Type B pancreatic cell (in vitro differentiated cells): Measurements from ENCODE around the gene BTG3. TPM values are rescaled to one million over a fixed set of nuclear protein-coding genes. Genes with fewer than 3 reads are reported as not detected.

ENCODE experiments used
- DNase-seq: peaks from one replicate; pipeline ENCODE4 v3.0.0; 2021; ENCODE audit warnings: mixed read lengths; ENCODE audit not compliant: unreplicated experiment; ENCODE audit errors: extremely low spot score
- H3K27ac Mint-ChIP-seq: 2 replicates; pipeline ENCODE4 v1.8.0; 2021; ENCODE audit warnings: mild to moderate bottlenecking, mixed read lengths
- H3K27me3 Mint-ChIP-seq: 2 replicates; pipeline ENCODE4 v1.8.0; 2021; ENCODE audit warnings: mixed read lengths
- H3K36me3 Mint-ChIP-seq: 2 replicates; pipeline ENCODE4 v1.8.0; 2021; ENCODE audit warnings: mixed read lengths
- H3K4me1 Mint-ChIP-seq: one replicate; pipeline ENCODE4 v1.8.0; 2021; ENCODE audit warnings: mixed read lengths; ENCODE audit not compliant: unreplicated experiment
- H3K4me3 Mint-ChIP-seq: 2 replicates; pipeline ENCODE4 v1.8.0; 2021; ENCODE audit warnings: mild to moderate bottlenecking, mixed read lengths
- H3K9me3 Mint-ChIP-seq: 2 replicates; pipeline ENCODE4 v1.8.0; 2021; ENCODE audit warnings: mixed read lengths
- CTCF ChIP-seq: fragments of 200-600 bp; sonication (generic); conservative IDR thresholded peaks from 2 replicates; pipeline ENCODE4 v1.5.0; 2021; ENCODE audit warnings: antibody characterized with exemption, mild to moderate bottlenecking
- total RNA-seq: library from RNA; stranded (reverse); gene quantifications from 2 replicates; pipeline ENCODE4 v1.2.1, GENCODE V29; 2021; ENCODE audit warnings: low replicate concordance

The BTG3 gene
- total RNA-seq, 1 donor from 2014 or later, result 47.9 TPM

- no peak for TF ChIP-seq CTCF
- H3K27me3 Mint-ChIP-seq, result no peaks in the 10 kb centered on the region
- no peak overlapping the region for H3K4me3 Mint-ChIP-seq
- H3K4me1 Mint-ChIP-seq, result peaks cover 5% of the 10 kb centered on the region
- H3K36me3 Mint-ChIP-seq, result peaks cover 13% of the 10 kb centered on the region
- H3K27ac Mint-ChIP-seq, result no peak overlapping the region
- DNase-seq, result no peak
- H3K9me3 Mint-ChIP-seq, result no peaks in the 10 kb centered on the region
These were observed 35.0 kb downstream of the BTG3 start for GRCh38 chr21:17577701-17578100.

- TF ChIP-seq CTCF, result no peak
- H3K9me3 Mint-ChIP-seq, result no peaks in the 10 kb centered on the region
- no peaks in the 10 kb centered on the region for H3K4me1 Mint-ChIP-seq
- H3K27ac Mint-ChIP-seq, result no peak overlapping the region
- H3K27me3 Mint-ChIP-seq, result no peaks in the 10 kb centered on the region
- H3K36me3 Mint-ChIP-seq, result peaks cover 8% of the 10 kb centered on the region
- no peak overlapping the region for H3K4me3 Mint-ChIP-seq
- no peak for DNase-seq
These were observed 36.4 kb downstream of the BTG3 start for GRCh38 chr21:17576080-17576835.

- Mint-ChIP-seq H3K9me3 (no peaks in the 10 kb centered on the region), H3K27me3 (no peaks in the 10 kb centered on the region), H3K4me1 (no peaks in the 10 kb centered on the region), H3K36me3 (peaks cover 8% of the 10 kb centered on the region), H3K27ac (no peak overlapping the region), H3K4me3 (no peak overlapping the region)
- TF ChIP-seq CTCF, result no peak
- DNase-seq, result no peak
These were observed 37.6 kb downstream of the BTG3 start for GRCh38 chr21:17575076-17575475.

- H3K27ac Mint-ChIP-seq, result no peak overlapping the region
- H3K9me3 Mint-ChIP-seq, result no peaks in the 10 kb centered on the region
- no peaks in the 10 kb centered on the region for H3K27me3 Mint-ChIP-seq
- H3K36me3 Mint-ChIP-seq, result peaks cover 3% of the 10 kb centered on the region
- TF ChIP-seq CTCF, result no peak
- H3K4me1 Mint-ChIP-seq, result no peaks in the 10 kb centered on the region
- H3K4me3 Mint-ChIP-seq, result no peak overlapping the region
- DNase-seq, result no peak
These were observed 40.3 kb downstream of the BTG3 start for GRCh38 chr21:17572431-17572830.

- TF ChIP-seq CTCF, result no peak
- DNase-seq, result no peak
- Mint-ChIP-seq H3K9me3 (no peaks in the 10 kb centered on the region), H3K27ac (no peak overlapping the region), H3K4me3 (no peak overlapping the region), H3K4me1 (no peaks in the 10 kb centered on the region), H3K36me3 (peaks cover 3% of the 10 kb centered on the region), H3K27me3 (no peaks in the 10 kb centered on the region)
These were observed 41.9 kb downstream of the BTG3 start for GRCh38 chr21:17570786-17571185.
